ENCODE data around the gene PYCARD.
A peak's percentile ranks its signal among the peaks of the same experiment; 100 is the strongest.
"Not testable (repeated sequence)": the region's sequence is repeated elsewhere in the genome, so short reads cannot be mapped to it uniquely, and the experiment has no call there.

PYCARD gene

DNA sequence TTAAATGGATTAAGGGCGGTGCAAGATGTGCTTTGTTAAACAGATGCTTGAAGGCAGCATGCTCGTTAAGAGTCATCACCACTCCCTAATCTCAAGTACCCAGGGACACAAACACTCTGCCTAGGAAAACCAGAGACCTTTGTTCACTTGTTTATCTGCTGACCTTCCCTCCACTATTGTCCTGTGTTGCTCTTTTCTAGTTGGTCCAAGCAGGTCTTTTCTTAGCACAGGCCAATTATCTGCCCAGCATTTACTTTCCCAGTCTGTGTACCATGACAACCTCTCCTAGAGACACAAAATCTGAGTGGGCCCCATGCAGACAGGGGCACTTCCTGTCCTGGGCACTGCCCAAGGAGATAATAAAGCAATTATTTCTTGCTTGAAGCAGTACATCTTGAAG lies 32.5 kb downstream of the PYCARD start:
- H3K27ac Mint-ChIP-seq: not testable (repeated sequence)

DNA sequence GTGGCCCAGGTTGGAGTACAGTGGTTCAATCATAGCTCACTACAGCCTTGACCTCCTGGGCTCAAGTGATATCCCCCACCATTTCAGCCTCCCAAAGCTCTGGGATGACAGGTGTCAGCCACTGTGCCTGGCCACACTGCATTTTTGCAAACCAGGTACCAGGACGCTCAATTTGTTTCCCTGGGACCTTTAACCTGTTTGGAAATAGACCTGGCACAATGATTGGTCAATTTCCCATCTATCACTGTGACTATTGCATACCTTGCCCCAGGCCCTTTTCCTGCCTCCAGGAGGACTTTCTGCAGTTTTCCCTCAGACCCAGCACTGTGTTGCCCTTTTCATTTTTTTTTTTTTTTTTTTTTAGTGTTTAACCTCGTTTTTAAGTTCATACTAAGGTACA lies 33.7 kb downstream of the PYCARD start:
- DNase-seq: no peak
- no peaks in the 10 kb centered on the region for H3K36me3 Mint-ChIP-seq (ENCODE audit: low read depth)
- no peaks in the 10 kb centered on the region for H3K9me3 Mint-ChIP-seq
- no peak overlapping the region for H3K27ac Mint-ChIP-seq
- no peak overlapping the region for H3K4me3 Mint-ChIP-seq
- H3K27me3 Mint-ChIP-seq: no peaks in the 10 kb centered on the region
- H3K4me1 Mint-ChIP-seq (ENCODE audit: low read depth): no peaks in the 10 kb centered on the region

More for the DNA sequence above, 32.5 kb downstream of the PYCARD start:
- H3K4me3 Mint-ChIP-seq; H3K4me1 Mint-ChIP-seq (ENCODE audit: low read depth); DNase-seq; H3K36me3 Mint-ChIP-seq (ENCODE audit: low read depth); H3K9me3 Mint-ChIP-seq; H3K27me3 Mint-ChIP-seq: not testable (repeated sequence)

DNA sequence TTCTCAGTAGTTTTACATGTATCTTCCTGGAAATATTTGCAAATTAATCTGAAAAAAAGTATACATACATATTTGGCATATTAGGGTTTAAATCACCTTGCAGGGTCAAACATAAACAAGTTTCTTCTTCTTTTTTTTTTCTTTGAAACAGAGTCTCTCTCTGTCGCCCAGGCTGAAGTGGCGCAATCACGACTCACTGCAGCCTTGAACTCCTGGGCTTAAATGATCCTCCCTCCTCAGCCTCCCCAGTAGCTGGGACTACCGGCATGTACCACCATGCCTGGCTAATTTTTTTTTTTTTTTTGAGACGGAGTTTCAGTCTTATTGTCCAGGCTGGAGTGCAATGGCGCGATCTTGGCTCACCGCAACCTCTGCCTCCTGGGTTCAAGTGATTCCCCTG lies 35.2 kb downstream of the PYCARD start:
- H3K36me3 Mint-ChIP-seq (ENCODE audit: low read depth): no peaks in the 10 kb centered on the region
- no peaks in the 10 kb centered on the region for H3K4me1 Mint-ChIP-seq (ENCODE audit: low read depth)
- no peaks in the 10 kb centered on the region for H3K9me3 Mint-ChIP-seq
- no peak for DNase-seq
- no peak overlapping the region for H3K4me3 Mint-ChIP-seq
- H3K27ac Mint-ChIP-seq: no peak overlapping the region
- H3K27me3 Mint-ChIP-seq: no peaks in the 10 kb centered on the region

DNA sequence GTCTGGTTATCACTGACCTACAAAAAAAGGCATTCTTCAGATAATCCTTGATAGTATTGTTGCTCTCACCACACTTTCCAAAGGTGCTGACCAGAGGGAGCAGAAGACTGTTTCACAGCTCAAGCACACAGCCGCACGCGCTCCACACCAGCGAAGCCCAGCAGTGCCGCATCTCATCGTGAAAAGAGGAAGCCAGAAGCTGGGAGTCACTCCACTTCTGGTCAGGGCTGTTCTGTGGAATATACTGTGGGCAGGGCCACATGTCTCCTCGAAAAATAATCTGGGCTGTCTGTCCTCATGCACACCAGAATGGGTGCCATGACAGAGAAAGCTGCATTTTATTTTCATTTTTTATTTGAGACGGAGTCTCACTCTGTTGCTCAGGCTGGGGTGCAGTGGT lies 45.4 kb downstream of the PYCARD start:
- H3K27ac Mint-ChIP-seq: no peak overlapping the region
- H3K9me3 Mint-ChIP-seq: no peaks in the 10 kb centered on the region
- H3K36me3 Mint-ChIP-seq (ENCODE audit: low read depth): no peaks in the 10 kb centered on the region
- H3K27me3 Mint-ChIP-seq: no peaks in the 10 kb centered on the region
- peaks cover 8% of the 10 kb centered on the region for H3K4me1 Mint-ChIP-seq (ENCODE audit: low read depth)
- peak overlapping the region; percentile 38 for H3K4me3 Mint-ChIP-seq
- DNase-seq: no peak

Measured in activated T-cell treated with anti-CD3 and anti-CD28 coated beads, Interleukin-2, amount 50 U/mL, for 24 hours (primary cell).